Measurements from ENCODE around the gene SLX9. TPM values are rescaled to one million over a fixed set of nuclear protein-coding genes. Genes with fewer than 3 reads are reported as not detected.
A peak's percentile ranks its signal among the peaks of the same experiment; 100 is the strongest.

SLX9 gene
- total and polyA plus RNA-seq, 7 experiments from 2014 or later, result 13.2 to 46.4 (median 19.2) TPM

- peak overlapping the region in 3 of 10 donors; percentile 1 to 30 (median 15) for H3K4me3 Mint-ChIP-seq
- ATAC-seq, result no peak
- DNase-seq, result no peak
- intact Hi-C loops (cut with micrococcal nuclease), result no loop called here
- Histone ChIP-seq H3K27me3 (ENCODE audit: control insufficient read depth in 2 of 2, insufficient read depth in 2 of 2, low read length in 2 of 2) (no peaks in the 10 kb centered on the region), H3K27ac (ENCODE audit: low read depth, low read length) (peak overlapping the region; percentile 69), H3K4me1 (ENCODE audit: control insufficient read depth in 2 of 2, insufficient read depth in 2 of 2, low read length in 2 of 2) (peaks cover 0 to 29% of the 10 kb centered on the region in 2 donors), H3K4me3 (ENCODE audit: low read length) (no peak overlapping the region), H3K36me3 (ENCODE audit: control insufficient read depth in 2 of 3, insufficient read depth in 3 of 3, low read length in 3 of 3) (peaks cover 43 to 93% (median 58%) of the 10 kb centered on the region in 3 experiments), H3K9me3 (ENCODE audit: control insufficient read depth in 2 of 3, low read length in 3 of 3) (no peaks in the 10 kb centered on the region)
- H3K9me3 Mint-ChIP-seq, result peaks cover 0 to 2% (median 0%) of the 10 kb centered on the region in 11 donors
- H3K27me3 Mint-ChIP-seq, result no peaks in the 10 kb centered on the region
- peak overlapping the region; percentile 8 to 84 (median 62) for H3K27ac Mint-ChIP-seq
- POLR2A ChIA-PET, result interaction anchor here (4.2 to 17.4 kb wide), 2 partner anchors 8 to 26 kb away, joined by 35 to 569 read pairs; no protein-coding TSS in a partner anchor
- CTCF ChIA-PET, result no interaction called here
- H3K4me1 Mint-ChIP-seq, result peaks cover 15 to 44% (median 34%) of the 10 kb centered on the region in 7 donors
- peaks cover 12 to 51% (median 33%) of the 10 kb centered on the region in 5 donors for H3K36me3 Mint-ChIP-seq
These were observed 35.5 kb upstream of the SLX9 start for GRCh38 chr21:44904141-44904923.

GRCh38 chr21:44905016-44905727 is 34.7 kb upstream of the SLX9 start:
- ATAC-seq (no peak), DNase-seq (no peak)
- intact Hi-C loops (cut with micrococcal nuclease), result no loop called here
- peaks cover 12 to 49% (median 33%) of the 10 kb centered on the region in 5 donors for H3K36me3 Mint-ChIP-seq
- H3K4me1 Mint-ChIP-seq, result peaks cover 22 to 52% (median 41%) of the 10 kb centered on the region in 7 donors
- no peaks in the 10 kb centered on the region for H3K9me3 ChIP-seq (ENCODE audit: control insufficient read depth in 2 of 3, low read length in 3 of 3)
- peak overlapping the region in 1 of 10 donors; percentile 30 for H3K4me3 Mint-ChIP-seq
- H3K9me3 Mint-ChIP-seq, result peaks cover 0 to 2% (median 0%) of the 10 kb centered on the region in 11 donors
- H3K27ac Mint-ChIP-seq, result peak overlapping the region in 8 of 9 donors; percentile 15 to 84 (median 58)
- peaks cover 51 to 93% (median 52%) of the 10 kb centered on the region in 3 experiments for H3K36me3 ChIP-seq (ENCODE audit: control insufficient read depth in 2 of 3, insufficient read depth in 3 of 3, low read length in 3 of 3)
- POLR2A ChIA-PET, result interaction anchor here (0.6 to 17.4 kb wide), 7 partner anchors 9 to 49 kb away, joined by 3 to 569 read pairs (median 6); partner anchors contain the start of gene SLX9
- H3K27ac ChIP-seq (ENCODE audit: low read depth, low read length), result peak overlapping the region; percentile 69
- H3K4me3 ChIP-seq (ENCODE audit: low read length), result no peak overlapping the region
- CTCF ChIA-PET, result interaction anchor here (0.9 to 1.7 kb wide), 2 partner anchors 11 to 28 kb away, joined by 3 to 7 read pairs; no protein-coding TSS in a partner anchor
- no peaks in the 10 kb centered on the region for H3K27me3 Mint-ChIP-seq
- H3K27me3 ChIP-seq (ENCODE audit: control insufficient read depth in 2 of 2, insufficient read depth in 2 of 2, low read length in 2 of 2), result no peaks in the 10 kb centered on the region
- peaks cover 0 to 38% of the 10 kb centered on the region in 2 donors for H3K4me1 ChIP-seq (ENCODE audit: control insufficient read depth in 2 of 2, insufficient read depth in 2 of 2, low read length in 2 of 2)

- Histone ChIP-seq H3K4me1 (ENCODE audit: control insufficient read depth in 2 of 2, insufficient read depth in 2 of 2, low read length in 2 of 2) (peaks cover 4 to 43% of the 10 kb centered on the region in 2 donors), H3K27me3 (ENCODE audit: control insufficient read depth in 2 of 2, insufficient read depth in 2 of 2, low read length in 2 of 2) (no peaks in the 10 kb centered on the region), H3K27ac (ENCODE audit: low read depth, low read length) (peak overlapping the region; percentile 69), H3K36me3 (ENCODE audit: control insufficient read depth in 2 of 3, insufficient read depth in 3 of 3, low read length in 3 of 3) (peaks cover 47 to 89% (median 47%) of the 10 kb centered on the region in 3 experiments), H3K4me3 (ENCODE audit: low read length) (no peak overlapping the region), H3K9me3 (ENCODE audit: control insufficient read depth in 2 of 3, low read length in 3 of 3) (no peaks in the 10 kb centered on the region)
- no peak for DNase-seq
- Mint-ChIP-seq H3K36me3 (peaks cover 12 to 47% (median 33%) of the 10 kb centered on the region in 5 donors), H3K27me3 (no peaks in the 10 kb centered on the region), H3K9me3 (peaks cover 0 to 2% (median 0%) of the 10 kb centered on the region in 11 donors), H3K4me1 (peaks cover 22 to 57% (median 46%) of the 10 kb centered on the region in 7 donors), H3K27ac (peak overlapping the region in 5 of 9 donors; percentile 54 to 91 (median 76)), H3K4me3 (peak overlapping the region in 1 of 10 donors; percentile 23)
- POLR2A ChIA-PET, result interaction anchor here (0.6 to 17.4 kb wide), 7 partner anchors 9 to 49 kb away, joined by 3 to 569 read pairs (median 6); partner anchors contain the start of gene SLX9
- intact Hi-C loops (cut with micrococcal nuclease), result no loop called here
- CTCF ChIA-PET, result interaction anchor here (0.9 to 1.7 kb wide), 2 partner anchors 12 to 27 kb away, joined by 3 to 7 read pairs; no protein-coding TSS in a partner anchor
- peak; percentile 31 for ATAC-seq
These were observed 34.1 kb upstream of the SLX9 start for GRCh38 chr21:44905728-44906090.

- peaks cover 21 to 60% of the 10 kb centered on the region in 2 donors for H3K4me1 ChIP-seq (ENCODE audit: control insufficient read depth in 2 of 2, insufficient read depth in 2 of 2, low read length in 2 of 2)
- Mint-ChIP-seq H3K4me3 (peak overlapping the region in 5 of 10 donors; percentile 18 to 91 (median 37)), H3K4me1 (peaks cover 37 to 72% (median 54%) of the 10 kb centered on the region in 7 donors), H3K27me3 (no peaks in the 10 kb centered on the region), H3K9me3 (peaks cover 0 to 2% (median 0%) of the 10 kb centered on the region in 11 donors), H3K36me3 (peaks cover 12 to 39% (median 26%) of the 10 kb centered on the region in 5 donors), H3K27ac (peak overlapping the region in 8 of 9 donors; percentile 32 to 95 (median 86))
- DNase-seq (no peak), ATAC-seq (no peak)
- ChIA-PET CTCF (interaction anchor here (1.2 to 1.6 kb wide), 4 partner anchors 10 to 106 kb away, joined by 3 to 6 read pairs (median 4); partner anchors contain the start of gene UBE2G2), POLR2A (interaction anchor here (0.6 to 17.4 kb wide), 9 partner anchors 10 to 1558 kb away, joined by 3 to 569 read pairs (median 3); partner anchors contain the start of genes ITGB2 and PTTG1IP)
- H3K27me3 ChIP-seq (ENCODE audit: control insufficient read depth in 2 of 2, insufficient read depth in 2 of 2, low read length in 2 of 2), result no peaks in the 10 kb centered on the region
- H3K36me3 ChIP-seq (ENCODE audit: control insufficient read depth in 2 of 3, insufficient read depth in 3 of 3, low read length in 3 of 3), result peaks cover 30 to 72% (median 31%) of the 10 kb centered on the region in 3 experiments
- intact Hi-C loops (cut with micrococcal nuclease), result no loop called here
- no peak overlapping the region for H3K4me3 ChIP-seq (ENCODE audit: low read length)
- no peaks in the 10 kb centered on the region for H3K9me3 ChIP-seq (ENCODE audit: control insufficient read depth in 2 of 3, low read length in 3 of 3)
- peak overlapping the region; percentile 69 for H3K27ac ChIP-seq (ENCODE audit: low read depth, low read length)
These were observed 32.4 kb upstream of the SLX9 start for GRCh38 chr21:44907225-44907965.

GRCh38 chr21:44907966-44908895 is 31.6 kb upstream of the SLX9 start:
- ChIA-PET CTCF (interaction anchor here (1.2 to 2.5 kb wide), 4 partner anchors 9 to 24 kb away, joined by 3 to 6 read pairs (median 6); partner anchors contain the start of gene ITGB2), POLR2A (interaction anchor here (0.6 to 17.4 kb wide), 8 partner anchors 8 to 88 kb away, joined by 3 to 569 read pairs (median 4); no protein-coding TSS in a partner anchor)
- Mint-ChIP-seq H3K36me3 (peaks cover 5 to 33% (median 19%) of the 10 kb centered on the region in 5 donors), H3K9me3 (peaks cover 0 to 2% (median 0%) of the 10 kb centered on the region in 11 donors), H3K4me1 (peaks cover 38 to 72% (median 52%) of the 10 kb centered on the region in 7 donors), H3K27ac (peak overlapping the region; percentile 66 to 95 (median 87)), H3K4me3 (peak overlapping the region in 9 of 10 donors; percentile 25 to 91 (median 58)), H3K27me3 (no peaks in the 10 kb centered on the region)
- ATAC-seq (no peak), DNase-seq (no peak)
- Histone ChIP-seq H3K4me1 (ENCODE audit: control insufficient read depth in 2 of 2, insufficient read depth in 2 of 2, low read length in 2 of 2) (peaks cover 27 to 65% of the 10 kb centered on the region in 2 donors), H3K4me3 (ENCODE audit: low read length) (no peak overlapping the region), H3K36me3 (ENCODE audit: control insufficient read depth in 2 of 3, insufficient read depth in 3 of 3, low read length in 3 of 3) (peaks cover 22 to 64% (median 26%) of the 10 kb centered on the region in 3 experiments), H3K27me3 (ENCODE audit: control insufficient read depth in 2 of 2, insufficient read depth in 2 of 2, low read length in 2 of 2) (no peaks in the 10 kb centered on the region), H3K9me3 (ENCODE audit: control insufficient read depth in 2 of 3, low read length in 3 of 3) (no peaks in the 10 kb centered on the region), H3K27ac (ENCODE audit: low read depth, low read length) (peak overlapping the region; percentile 80)
- intact Hi-C loops (cut with micrococcal nuclease), result no loop called here
